A673 (cell line): ENCODE data around the gene FRMD4A. TPM values are rescaled to one million over a fixed set of nuclear protein-coding genes. Genes with fewer than 3 reads are reported as not detected.

ENCODE experiments used
- BruUV-seq: library from RNA; stranded (reverse); fragments of 400-500 nt; replicated peaks from 2 replicates; lab custom pipeline; 2021; lab: Mats Ljungman, UMichigan
- CTCF ChIA-PET: fragments of 300-600 bp; sonication (Branson Sonifier 250); formaldehyde crosslinking; loops from one replicate; lab custom pipeline; 2022; ENCODE audit warnings: antibody characterized with exemption; lab: Charles Lee
- POLR2A ChIA-PET: fragments of 300-600 bp; sonication (Branson Sonifier 250); formaldehyde crosslinking; loops from one replicate; lab custom pipeline; 2022; ENCODE audit warnings: antibody characterized with exemption; ENCODE audit not compliant: low non-redundant PET; lab: Charles Lee
- DNase-seq: peaks from one replicate; pipeline ENCODE4 v3.0.0-alpha.2; 2015; ENCODE audit warnings: low spot score
- H3K27ac ChIP-seq: fragments of 200-600 bp; sonication (generic); 2 replicates; pipeline ENCODE4 v1.5.1; 2016; ENCODE audit warnings: mixed run types, low read depth, mild to moderate bottlenecking, mixed read lengths, antibody characterized with exemption, low read length; ENCODE audit not compliant: poor library complexity, severe bottlenecking
- H3K27me3 ChIP-seq: fragments of 200-600 bp; sonication (generic); replicated peaks from 2 replicates; pipeline ENCODE4 v1.6.1; 2017; ENCODE audit warnings: mixed run types, low read depth, mild to moderate bottlenecking, mixed read lengths, antibody characterized with exemption, low read length; ENCODE audit not compliant: insufficient read depth, poor library complexity
- H3K36me3 ChIP-seq: fragments of 200-600 bp; sonication (generic); 2 replicates; pipeline ENCODE4 v1.6.1; 2016; ENCODE audit warnings: mixed run types, mild to moderate bottlenecking, mixed read lengths, antibody characterized with exemption, low read length; ENCODE audit not compliant: insufficient read depth, poor library complexity, severe bottlenecking
- H3K4me1 ChIP-seq: fragments of 200-600 bp; sonication (generic); 2 replicates; pipeline ENCODE4 v1.6.1; 2017; ENCODE audit warnings: mixed run types, mild to moderate bottlenecking, mixed read lengths, antibody characterized with exemption, low read length; ENCODE audit not compliant: insufficient read depth, poor library complexity, severe bottlenecking
- H3K4me3 ChIP-seq: fragments of 200-600 bp; sonication (generic); 2 replicates; pipeline ENCODE4 v1.5.1; 2016; ENCODE audit warnings: low read depth, mixed run types, mild to moderate bottlenecking, mixed read lengths, low read length; ENCODE audit not compliant: poor library complexity, severe bottlenecking
- H3K9me3 ChIP-seq: fragments of 200-600 bp; sonication (generic); 2 replicates; pipeline ENCODE4 v1.6.1; 2016; ENCODE audit warnings: mixed run types, low read depth, mild to moderate bottlenecking, mixed read lengths, antibody characterized with exemption, low read length; ENCODE audit not compliant: poor library complexity, severe bottlenecking
- CTCF ChIP-seq: fragments of 300-800, 200-600 bp; sonication (generic); conservative IDR thresholded peaks from 2 replicates; pipeline ENCODE4 v1.5.1; 2017; ENCODE audit warnings: low read depth, mild to moderate bottlenecking, antibody characterized with exemption, low read length, moderate library complexity, mixed read lengths
- EZH2 ChIP-seq: fragments of 200-600 bp; sonication (generic); IDR thresholded peaks from 2 replicates; pipeline ENCODE4 v1.6.1; 2017; ENCODE audit warnings: borderline replicate concordance, low read depth, mild to moderate bottlenecking, mixed read lengths, antibody characterized with exemption, low read length; ENCODE audit not compliant: poor library complexity, severe bottlenecking
- intact Hi-C: fragments of 100-400 bp; cut with micrococcal nuclease; formaldehyde crosslinking; loops from one replicate; pipeline ENCODE4 v1.10.0; 2022; ENCODE audit not compliant: unreplicated experiment
- total RNA-seq: library from RNA; stranded (reverse); gene quantifications from 2 replicates; pipeline ENCODE4 v1.2.3, GENCODE V29; 2021

The FRMD4A gene
- total RNA-seq, 1 experiment from 2014 or later, result 26.3 TPM

- peaks cover 57% of the 10 kb centered on the region for H3K27me3 ChIP-seq
- no TSS peak for BruUV-seq
- H3K27ac ChIP-seq, result no peak overlapping the region
- POLR2A ChIA-PET, result no interaction called here
- H3K9me3 ChIP-seq, result no peaks in the 10 kb centered on the region
- TF ChIP-seq CTCF (no peak), EZH2 (no peak)
- intact Hi-C loops, result no loop called here
- H3K4me1 ChIP-seq, result no peaks in the 10 kb centered on the region
- no peak overlapping the region for H3K4me3 ChIP-seq
- no peaks in the 10 kb centered on the region for H3K36me3 ChIP-seq
- CTCF ChIA-PET, result no interaction called here
- DNase-seq, result no peak
Observed at GRCh38 chr10:14271621-14272020, 59.1 kb downstream of the FRMD4A start.

- CTCF ChIA-PET, result interaction anchor here (0.6 kb wide), 1 partner anchor 40 kb away, joined by 3 read pairs; no protein-coding TSS in a partner anchor
- BruUV-seq, result no TSS peak
- H3K9me3 ChIP-seq, result no peaks in the 10 kb centered on the region
- POLR2A ChIA-PET, result no interaction called here
- no peak overlapping the region for H3K27ac ChIP-seq
- no peaks in the 10 kb centered on the region for H3K4me1 ChIP-seq
- H3K4me3 ChIP-seq, result no peak overlapping the region
- peak; percentile 35 for DNase-seq
- H3K27me3 ChIP-seq, result peaks cover 68% of the 10 kb centered on the region
- TF ChIP-seq CTCF (no peak), EZH2 (no peak)
- H3K36me3 ChIP-seq, result no peaks in the 10 kb centered on the region
- intact Hi-C loops, result no loop called here
Observed at GRCh38 chr10:14270370-14270769, 60.4 kb downstream of the FRMD4A start.

GRCh38 chr10:14265709-14266108 lies 65.0 kb downstream of the FRMD4A start:
- intact Hi-C loops, result no loop called here
- ChIA-PET CTCF (no interaction called here), POLR2A (no interaction called here)
- Histone ChIP-seq H3K27me3 (peaks cover 68% of the 10 kb centered on the region), H3K9me3 (no peaks in the 10 kb centered on the region), H3K4me3 (no peak overlapping the region), H3K4me1 (no peaks in the 10 kb centered on the region), H3K36me3 (no peaks in the 10 kb centered on the region), H3K27ac (no peak overlapping the region)
- TF ChIP-seq CTCF (no peak), EZH2 (no peak)
- BruUV-seq, result no TSS peak
- DNase-seq, result no peak
